Measurements from ENCODE around the gene PRPS1L1. TPM values are rescaled to one million over a fixed set of nuclear protein-coding genes. Genes with fewer than 3 reads are reported as not detected.

Gene PRPS1L1
- total and polyA plus RNA-seq, 2 of the 8 experiments (the other 6 are each of a cell fraction or from before 2014, with no cell fraction given): not detected

GRCh38 chr7:17991866-17992648 is 35.6 kb downstream of the PRPS1L1 start:
- Histone ChIP-seq H3K36me3 (ENCODE audit: control insufficient read depth in 2 of 4, insufficient read depth in 4 of 4, low read length in 3 of 4) (no peaks in the 10 kb centered on the region), H3K9me3 (ENCODE audit: insufficient read depth in 2 of 2, low read depth in 1 of 2, low read length in 1 of 2) (no peaks in the 10 kb centered on the region), H2AFZ (ENCODE audit: low read length) (peak overlapping the region; percentile 23), H4K91ac (replicated peaks; ENCODE audit: insufficient read length, low read length) (no peak overlapping the region), H3K14ac (ENCODE audit: insufficient read length) (no peak overlapping the region), H3K23ac (ENCODE audit: insufficient read length) (no peak overlapping the region), H2AK5ac (ENCODE audit: low read depth, low read length) (no peak overlapping the region), H3K4me3 (ENCODE audit: extremely low read depth in 1 of 4, insufficient read depth in 2 of 4, low read depth in 3 of 4, low read length in 4 of 4) (no peak overlapping the region), H3K4me2 (ENCODE audit: insufficient read depth in 1 of 2, low read depth in 2 of 2, low read length in 2 of 2) (no peak overlapping the region), H3K18ac (ENCODE audit: extremely low read depth, low read length) (no peak overlapping the region), H4K5ac (ENCODE audit: insufficient read length, low read depth, low read length) (no peak overlapping the region), H3K79me2 (ENCODE audit: control insufficient read depth in 1 of 2, insufficient read depth in 2 of 2, low read length in 2 of 2) (no peaks in the 10 kb centered on the region), H3K56ac (replicated peaks; ENCODE audit: insufficient read length, low read depth, low read length) (no peak overlapping the region), H4K8ac (ENCODE audit: extremely low read depth, insufficient read depth, low read length) (no peak overlapping the region), H3K27me3 (replicated peaks in 1 of 4; ENCODE audit: control insufficient read depth in 3 of 4, extremely low read depth in 1 of 4, insufficient read depth in 3 of 4, low read length in 3 of 4) (no peaks in the 10 kb centered on the region), H2BK5ac (ENCODE audit: low read depth, low read length) (no peak overlapping the region), H2BK15ac (ENCODE audit: low read length) (no peak overlapping the region), H3K9ac (replicated peaks in 1 of 4; ENCODE audit: extremely low read depth in 1 of 4, low read depth in 3 of 4, low read length in 3 of 4) (no peak overlapping the region), H2BK12ac (ENCODE audit: low read depth, low read length) (no peak overlapping the region), H3K79me1 (ENCODE audit: low read depth, low read length) (no peaks in the 10 kb centered on the region), H4K20me1 (replicated peaks in 1 of 2; ENCODE audit: control insufficient read depth in 1 of 2, insufficient read depth in 2 of 2, low read length in 2 of 2) (no peaks in the 10 kb centered on the region), H2BK120ac (replicated peaks; ENCODE audit: low read depth, low read length) (no peak overlapping the region), H2BK20ac (ENCODE audit: low read length) (no peak overlapping the region), H3K27ac (ENCODE audit: low read depth, low read length) (no peak overlapping the region), H3K4me1 (replicated peaks in 1 of 4; ENCODE audit: control insufficient read depth in 3 of 4, insufficient read depth in 4 of 4, low read length in 3 of 4) (no peaks in the 10 kb centered on the region), H3K23me2 (ENCODE audit: low read depth, low read length) (no peaks in the 10 kb centered on the region), H3K4ac (replicated peaks; ENCODE audit: insufficient read length, low read depth, low read length) (no peak overlapping the region)
- ChIA-PET POLR2A (ENCODE audit: partially characterized antibody) (no interaction called here), CTCF (ENCODE audit: partially characterized antibody) (interaction anchor here (0.6 to 12.3 kb wide), 32 partner anchors 8 to 716 kb away, joined by 3 to 149 read pairs (median 4); no protein-coding TSS in a partner anchor)
- TF ChIP-seq RAD21 (IDR thresholded peaks at IDR 0.05 in 1 of 2, conservative IDR thresholded peaks at IDR 0.05 in 1 of 2; ENCODE audit: low read depth in 2 of 2, low read length in 2 of 2) (peak; percentile 73), CTCF (IDR thresholded peaks at IDR 0.05; ENCODE audit: control extremely low read depth in 1 of 3, insufficient read depth in 1 of 3, low read depth in 1 of 3, low read length in 3 of 3) (peak; percentile 47 to 67 (median 64)), MAFK (IDR thresholded peaks at IDR 0.05; ENCODE audit: low read depth, low read length) (no peak)
- DNase-seq (ENCODE audit: low read depth in 1 of 2, low spot score in 2 of 2) (peak in 1 of 2 experiments; percentile 79), FAIRE-seq (no peak)
- WGBS, 2 experiments (ENCODE audit: extremely low coverage in 1 of 2, insufficient coverage in 1 of 2, insufficient read length in 1 of 2, insufficient replicate concordance in 2 of 2, low coverage in 1 of 2, low lambda C conversion rate in 2 of 2, missing lambda C conversion rate in 1 of 2): 69% methylated on average over 11 of the region's 13 CpGs; no CpG with 5 or more reads in 1 of the 2 experiments
